NCI-H2107 (cell line): ENCODE data around the gene LY6G6C.

ENCODE experiments used
- DNase-seq: peaks from one replicate; lab custom pipeline; 2025; lab: John Stamatoyannopoulos, UW

The LY6G6C gene

GRCh38 chr6:31705931-31706330 is 15.6 kb downstream of the LY6G6C start:
- DNase-seq, result no peak

- DNase-seq, result peak; percentile 71
Observed at GRCh38 chr6:31702819-31703716, 18.5 kb downstream of the LY6G6C start, which contains the start of gene ABHD16A. Gene ABHD16A (minus strand): TSS chr6:31703324. CDS start chr6:31703281, 43 bp downstream.

GRCh38 chr6:31702405-31702818 is 19.1 kb downstream of the LY6G6C start:
- no peak for DNase-seq

GRCh38 chr6:31701666-31702404 is 19.7 kb downstream of the LY6G6C start:
- no peak for DNase-seq

GRCh38 chr6:31700740-31701401 is 20.7 kb downstream of the LY6G6C start:
- DNase-seq, result no peak

- no peak for DNase-seq
Observed at GRCh38 chr6:31697555-31697954, 24.0 kb downstream of the LY6G6C start.

- no peak for DNase-seq
Observed at GRCh38 chr6:31693535-31693934, 28.0 kb downstream of the LY6G6C start.

GRCh38 chr6:31692886-31693285 is 28.7 kb downstream of the LY6G6C start:
- DNase-seq, result no peak

GRCh38 chr6:31692353-31692752 is 29.2 kb downstream of the LY6G6C start:
- DNase-seq, result no peak

GRCh38 chr6:31691564-31692108 is 29.9 kb downstream of the LY6G6C start:
- no peak for DNase-seq

- no peak for DNase-seq
Observed at GRCh38 chr6:31691078-31691463, 30.5 kb downstream of the LY6G6C start.

- DNase-seq, result no peak
Observed at GRCh38 chr6:31690231-31691077, 31.1 kb downstream of the LY6G6C start.

- no peak for DNase-seq
Observed at GRCh38 chr6:31689249-31690110, 32.1 kb downstream of the LY6G6C start.

GRCh38 chr6:31687860-31688693 is 33.5 kb downstream of the LY6G6C start:
- DNase-seq, result no peak

- no peak for DNase-seq
Observed at GRCh38 chr6:31687321-31687720, 34.2 kb downstream of the LY6G6C start.

GRCh38 chr6:31686483-31686882 is 35.1 kb downstream of the LY6G6C start:
- no peak for DNase-seq

- DNase-seq, result no peak
Observed at GRCh38 chr6:31683591-31683990, 38.0 kb downstream of the LY6G6C start.

GRCh38 chr6:31681135-31681671 is 40.3 kb downstream of the LY6G6C start:
- no peak for DNase-seq
